HG03139 (cell line): Measurements from ENCODE around the gene HTN3.
"Not testable (repeated sequence)": the region's sequence is repeated elsewhere in the genome, so short reads cannot be mapped to it uniquely, and the experiment has no call there.

Experiments
- ATAC-seq: cut with Tn5 transposase; IDR thresholded peaks from one replicate; pipeline ENCODE4 v1.9.1; 2021; ENCODE audit not compliant: unreplicated experiment

Gene HTN3

DNA sequence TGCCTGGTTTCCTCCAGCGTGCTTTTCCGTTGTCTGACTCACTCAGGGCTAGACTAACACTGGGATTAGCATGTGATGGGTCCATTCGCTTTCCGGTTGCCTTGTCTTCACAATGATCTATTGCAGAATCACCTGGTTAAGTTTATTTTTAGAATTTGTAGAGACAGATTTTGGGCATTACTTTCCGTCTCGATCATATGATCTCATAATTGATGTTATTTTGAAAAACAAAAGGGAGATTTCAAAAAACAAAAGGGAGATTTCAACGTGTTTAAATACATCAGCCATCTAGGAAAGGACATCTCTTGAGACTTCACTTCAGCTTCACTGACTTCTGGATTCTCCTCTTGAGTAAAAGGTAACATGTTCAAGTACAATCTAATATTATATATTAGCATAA is at the start of gene HTN3:
HTN3 (plus strand) TSS at position 301 of the 400 bp plus-strand sequence. CDS start 2,282 bp downstream, outside the sequence.
- not testable (repeated sequence) for ATAC-seq

DNA sequence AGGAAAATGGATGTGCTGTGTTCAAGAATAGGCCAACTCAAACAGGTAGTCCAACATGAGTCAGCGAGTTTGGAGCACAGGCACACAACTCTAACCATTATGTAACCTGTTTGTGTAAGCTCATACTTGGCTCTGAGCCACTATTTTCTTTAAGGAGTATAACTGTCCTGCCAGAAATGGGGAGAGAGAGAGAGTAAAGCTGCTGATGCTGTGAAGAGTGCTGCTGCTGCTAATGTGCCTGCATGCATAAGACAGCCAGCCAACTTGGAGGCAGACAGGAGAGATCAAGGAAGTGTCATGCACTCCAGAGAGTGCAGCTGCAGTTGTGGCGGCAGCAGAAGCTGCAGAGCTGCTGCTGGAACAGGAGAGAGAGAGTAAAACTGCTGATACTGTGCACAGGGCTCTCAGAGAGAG is 44.2 kb upstream of the HTN3 start:
- ATAC-seq: no peak

DNA sequence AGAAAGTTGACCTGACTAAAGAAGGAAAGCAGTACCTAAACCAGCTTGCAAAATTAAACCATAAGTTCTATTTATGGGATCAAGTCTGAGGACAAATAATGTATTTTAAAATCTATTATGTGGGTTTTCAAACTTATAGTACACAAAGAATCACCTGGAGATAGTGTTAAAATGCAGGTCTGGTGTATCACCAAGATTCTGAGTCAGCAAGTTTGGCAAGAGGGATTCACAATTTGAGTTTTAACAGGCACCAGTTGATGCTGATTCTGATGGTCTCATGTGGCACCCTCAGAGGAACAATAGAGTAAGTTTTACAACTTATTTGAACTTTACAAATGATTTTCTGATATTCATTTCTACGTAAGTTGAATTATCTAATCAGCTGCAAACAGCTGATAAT is 41.6 kb upstream of the HTN3 start:
- ATAC-seq: no peak

- no peak for ATAC-seq
Observed at GRCh38 chr4:69991016-69991415, 37.2 kb upstream of the HTN3 start.

- ATAC-seq: no peak
Observed at GRCh38 chr4:69994782-69995181, 33.5 kb upstream of the HTN3 start.

GRCh38 chr4:69995526-69996016 is 32.7 kb upstream of the HTN3 start, which contains the start of gene STATH:
Gene STATH, plus strand, starts transcription at chr4:69995966. Its CDS starts 2,472 bp downstream, at chr4:69998438.
- no peak for ATAC-seq

DNA sequence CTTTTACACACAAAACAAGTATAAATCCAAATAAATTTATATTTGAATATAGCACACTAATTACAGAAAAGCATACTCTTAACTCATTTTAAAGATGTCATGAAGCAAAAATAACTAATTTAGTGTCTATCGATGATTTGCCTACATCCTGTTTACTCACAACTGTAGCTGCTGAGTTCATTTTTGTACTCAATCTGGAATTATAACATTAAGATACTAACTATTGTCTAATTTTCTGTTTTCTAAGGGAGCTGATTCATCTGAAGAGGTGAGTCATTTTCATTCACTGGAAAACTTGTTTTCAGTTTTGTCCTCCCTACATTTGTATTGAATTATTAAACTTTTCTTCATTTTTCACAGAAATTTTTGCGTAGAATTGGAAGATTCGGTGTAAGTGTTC is 28.8 kb upstream of the HTN3 start:
- no peak for ATAC-seq

DNA sequence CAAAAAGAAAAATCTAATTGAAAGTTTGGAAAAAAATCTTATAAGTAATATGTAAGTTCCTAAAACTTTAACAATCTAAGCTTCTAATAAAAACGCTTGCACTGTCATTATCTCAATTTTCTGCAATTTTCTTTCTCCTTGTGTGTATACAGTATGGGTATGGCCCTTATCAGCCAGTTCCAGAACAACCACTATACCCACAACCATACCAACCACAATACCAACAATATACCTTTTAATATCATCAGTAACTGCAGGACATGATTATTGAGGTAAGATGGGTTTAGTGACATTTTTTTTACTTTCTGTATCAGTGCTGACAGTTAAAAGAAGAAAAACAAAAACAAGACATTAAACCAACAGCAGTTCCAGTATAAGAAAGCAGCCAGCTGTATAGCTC is 27.5 kb upstream of the HTN3 start:
- ATAC-seq: no peak

DNA sequence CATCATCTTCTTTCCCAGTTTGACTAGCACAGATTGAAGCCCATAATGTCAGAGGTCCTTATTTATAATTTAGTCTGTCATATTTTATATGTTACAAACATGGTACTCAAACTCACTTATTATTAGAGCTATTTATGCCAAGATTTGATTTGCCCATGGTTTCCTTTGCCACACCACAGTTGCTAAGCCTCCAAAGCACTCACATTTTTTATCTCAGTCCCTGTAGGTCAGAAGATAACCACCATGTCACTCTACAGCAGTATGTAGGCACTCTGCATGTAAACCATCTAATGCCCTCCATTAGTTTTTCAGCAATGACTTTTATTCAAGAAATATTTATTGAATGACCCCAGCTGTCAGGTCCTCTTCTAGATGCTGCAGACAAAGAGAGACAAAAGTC is 25.8 kb upstream of the HTN3 start:
- ATAC-seq: no peak

GRCh38 chr4:70008771-70009170 is 19.5 kb upstream of the HTN3 start:
- ATAC-seq: no peak

DNA sequence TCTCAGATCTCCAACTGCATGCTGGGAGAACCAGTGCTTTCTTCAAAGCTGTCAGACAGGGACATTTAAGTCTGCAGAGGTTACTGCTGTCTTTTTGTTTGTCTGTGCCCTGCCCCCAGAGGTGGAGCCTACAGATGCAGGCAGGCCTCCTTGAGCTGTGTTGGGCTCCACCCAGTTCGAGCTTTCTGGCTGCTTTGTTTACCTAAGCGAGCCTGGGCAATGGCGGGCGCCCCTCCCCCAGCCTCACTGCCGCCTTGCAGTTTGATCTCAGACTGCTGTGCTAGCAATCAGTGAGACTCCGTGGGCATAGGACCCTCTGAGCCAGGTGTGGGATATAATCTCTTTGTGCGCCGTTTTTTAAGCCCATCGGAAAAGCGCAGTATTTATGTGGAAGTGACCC is 9.3 kb upstream of the HTN3 start:
- ATAC-seq: not testable (repeated sequence)

DNA sequence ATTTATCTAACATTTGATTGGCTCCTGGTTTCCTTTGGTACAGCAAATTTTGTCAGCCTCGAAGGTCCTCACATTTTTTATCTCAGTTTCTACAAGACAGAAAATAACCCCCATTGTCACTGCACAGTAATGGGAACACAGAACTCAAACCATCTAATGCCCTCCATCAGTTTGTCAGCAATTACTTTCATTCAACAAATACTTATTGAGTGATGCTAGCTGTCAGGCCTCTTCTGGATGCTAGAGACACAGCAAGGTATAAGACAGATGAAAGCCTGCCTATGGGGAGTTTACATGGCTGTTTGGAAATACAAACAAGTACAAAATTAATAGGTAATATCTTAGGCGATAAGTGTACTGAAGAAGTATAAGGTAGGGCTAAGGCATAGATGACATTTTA is 5.0 kb upstream of the HTN3 start:
- no peak for ATAC-seq

GRCh38 chr4:70027011-70027410 is 1.2 kb upstream of the HTN3 start:
- ATAC-seq: no peak

- not testable (repeated sequence) for ATAC-seq
Observed at GRCh38 chr4:70037559-70037958, 9.3 kb downstream of the HTN3 start.

- not testable (repeated sequence) for ATAC-seq
Observed at GRCh38 chr4:70039928-70040327, 11.7 kb downstream of the HTN3 start.

DNA sequence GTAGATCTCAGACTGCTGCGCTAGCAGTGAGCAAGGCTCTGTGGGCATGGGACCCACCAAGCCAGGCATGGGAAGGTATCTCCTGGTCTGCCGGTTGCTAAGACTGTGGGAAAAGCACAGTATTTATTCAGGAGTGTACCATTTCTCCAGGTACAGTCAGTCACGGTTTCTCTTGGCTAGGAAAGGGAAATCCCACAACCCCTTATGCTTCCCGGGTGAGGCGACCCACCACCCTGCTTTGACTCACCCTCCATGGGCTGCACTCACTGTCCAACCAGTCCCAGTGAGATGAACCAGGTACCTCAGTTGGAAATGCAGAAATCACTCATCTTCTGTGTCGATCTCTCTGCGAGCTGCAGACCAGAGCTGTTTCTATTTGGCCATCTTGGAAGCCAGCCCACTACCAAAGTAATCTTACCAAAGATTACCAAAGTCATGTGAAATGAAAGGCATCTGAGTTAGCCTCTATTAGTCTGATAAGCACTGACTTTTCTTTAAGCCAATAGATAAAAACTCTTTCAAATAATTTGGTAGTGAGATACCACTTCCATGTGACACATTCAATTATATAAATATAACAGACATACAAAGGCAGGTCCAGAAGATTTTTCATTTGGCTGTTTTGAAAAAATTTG is 13.5 kb downstream of the HTN3 start:
- no peak for ATAC-seq

- not testable (repeated sequence) for ATAC-seq
Observed at GRCh38 chr4:70050138-70050537, 21.9 kb downstream of the HTN3 start, which contains the start of gene HTN1. Gene HTN1, plus strand, starts transcription at chr4:70050438. Its CDS starts 2,639 bp downstream, at chr4:70053077.

GRCh38 chr4:70056534-70056933 is 28.3 kb downstream of the HTN3 start:
- not testable (repeated sequence) for ATAC-seq

DNA sequence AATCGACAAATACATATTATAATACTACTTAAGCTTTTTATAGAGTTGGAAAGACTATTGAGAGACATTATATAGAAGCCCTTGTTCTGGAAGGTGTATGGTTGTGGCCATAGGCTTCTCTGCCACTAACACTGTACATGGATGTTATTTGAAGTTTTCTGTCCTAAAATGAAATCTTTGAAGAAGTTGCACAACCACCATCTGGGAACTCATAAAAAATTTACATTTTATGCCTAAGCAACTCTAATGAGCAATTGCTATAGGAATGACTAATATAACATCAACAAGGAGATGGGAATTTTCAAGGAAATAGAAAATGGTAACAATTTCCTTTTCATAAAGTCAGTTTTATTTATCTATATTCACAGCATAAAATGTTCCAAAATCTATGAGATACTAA is 29.4 kb downstream of the HTN3 start:
- no peak for ATAC-seq

GRCh38 chr4:70059149-70059548 is 30.9 kb downstream of the HTN3 start:
- ATAC-seq: no peak

DNA sequence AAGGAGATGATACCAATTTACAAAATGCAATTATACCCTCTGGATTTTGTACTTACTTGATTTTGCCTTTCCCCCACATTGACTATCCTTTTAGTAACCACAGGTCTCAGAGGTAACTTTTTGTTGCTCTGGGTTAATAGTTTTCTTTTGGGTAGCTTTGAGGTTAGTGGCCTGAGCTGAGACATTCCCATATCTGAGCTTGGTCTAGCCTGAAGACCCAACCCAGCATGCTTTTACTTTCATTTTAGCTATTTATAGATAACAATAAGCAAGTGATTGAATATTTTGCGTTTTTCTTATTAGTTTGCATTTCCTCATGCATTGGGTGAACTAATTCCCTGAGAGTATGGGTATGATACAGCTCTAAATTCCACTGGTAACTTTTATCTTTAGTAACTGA is 33.7 kb downstream of the HTN3 start:
- ATAC-seq: peak; percentile 94

GRCh38 chr4:70080205-70080604 is 51.9 kb downstream of the HTN3 start:
- ATAC-seq: no peak
